COLO668 (cell line): ENCODE measurements around the gene LILRA6.
"Not testable (repeated sequence)": the region's sequence is repeated elsewhere in the genome, so short reads cannot be mapped to it uniquely, and the experiment has no call there.

Experiments
- DNase-seq: peaks from one replicate; lab custom pipeline; 2025; ENCODE audit not compliant: unreplicated experiment; lab: John Stamatoyannopoulos, UW

LILRA6 gene

GRCh38 chr19:54266133-54266532, 23.5 kb upstream of the LILRA6 start:
- peak; percentile 64 for DNase-seq

DNA sequence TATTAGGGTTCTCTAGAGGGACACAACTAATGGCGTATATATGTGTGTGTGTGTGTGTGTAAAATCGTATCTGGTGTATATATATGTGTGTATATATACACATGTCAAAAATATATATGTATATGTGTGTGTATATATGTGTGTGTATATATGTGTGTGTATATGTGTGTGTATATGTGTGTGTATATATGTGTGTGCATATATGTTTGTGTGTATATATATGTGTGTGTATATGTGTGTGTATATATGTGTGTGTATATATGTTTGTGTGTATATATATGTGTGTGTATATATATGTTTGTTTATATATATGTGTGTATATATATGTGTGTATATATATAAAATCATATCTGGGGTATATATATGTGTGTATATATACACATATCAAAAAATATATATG, 19.9 kb upstream of the LILRA6 start:
- DNase-seq: no peak

- DNase-seq: no peak
Measured at GRCh38 chr19:54262066-54262465, 19.5 kb upstream of the LILRA6 start.

- no peak for DNase-seq
Measured at GRCh38 chr19:54257116-54257480, 14.5 kb upstream of the LILRA6 start, which contains the start of gene LILRB5. LILRB5 (minus strand) TSS chr19:54257273; CDS start chr19:54257193, 80 bp downstream.

DNA sequence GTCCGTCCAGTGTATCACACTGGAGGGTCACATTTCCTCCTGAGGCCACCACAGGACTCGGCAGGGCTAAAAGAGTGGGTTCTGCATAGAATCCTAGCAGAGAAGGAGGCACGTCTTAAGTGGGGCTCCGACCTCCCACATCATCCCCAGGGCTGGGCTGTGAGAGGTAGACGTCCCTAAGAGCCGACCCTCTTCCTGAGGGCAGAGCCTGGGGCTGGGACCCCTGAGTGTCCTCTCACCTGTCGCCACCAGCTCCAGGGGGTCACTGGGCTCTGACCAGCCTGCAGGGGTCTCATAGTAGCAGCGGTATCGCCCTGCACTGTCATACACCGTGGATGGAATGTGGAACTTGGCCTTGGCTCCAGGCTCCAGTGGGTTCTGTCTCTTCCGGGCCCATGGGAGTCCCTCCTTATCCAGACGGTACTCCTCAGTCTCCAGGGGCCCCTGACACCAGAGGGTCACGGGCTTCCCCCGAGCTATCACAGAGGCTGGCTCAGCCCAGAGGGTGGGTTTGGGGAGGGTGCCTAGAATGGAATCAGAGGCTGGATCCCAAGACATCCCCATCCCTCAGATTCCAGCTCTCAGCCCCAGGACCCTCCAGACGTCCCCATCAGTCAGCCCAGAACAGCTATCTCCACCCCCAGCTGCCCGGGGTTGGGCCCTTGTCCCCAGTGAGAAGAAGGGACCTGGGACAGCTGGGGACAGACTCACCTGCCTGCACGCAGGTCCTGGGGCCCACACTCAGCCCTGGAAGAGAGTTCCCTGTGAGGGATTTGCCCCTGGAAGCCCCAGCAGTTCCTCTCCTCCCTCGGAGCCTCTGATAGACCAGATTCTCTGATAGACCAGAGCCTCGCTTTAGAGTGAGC, 13.9 kb upstream of the LILRA6 start:
- DNase-seq: no peak

DNA sequence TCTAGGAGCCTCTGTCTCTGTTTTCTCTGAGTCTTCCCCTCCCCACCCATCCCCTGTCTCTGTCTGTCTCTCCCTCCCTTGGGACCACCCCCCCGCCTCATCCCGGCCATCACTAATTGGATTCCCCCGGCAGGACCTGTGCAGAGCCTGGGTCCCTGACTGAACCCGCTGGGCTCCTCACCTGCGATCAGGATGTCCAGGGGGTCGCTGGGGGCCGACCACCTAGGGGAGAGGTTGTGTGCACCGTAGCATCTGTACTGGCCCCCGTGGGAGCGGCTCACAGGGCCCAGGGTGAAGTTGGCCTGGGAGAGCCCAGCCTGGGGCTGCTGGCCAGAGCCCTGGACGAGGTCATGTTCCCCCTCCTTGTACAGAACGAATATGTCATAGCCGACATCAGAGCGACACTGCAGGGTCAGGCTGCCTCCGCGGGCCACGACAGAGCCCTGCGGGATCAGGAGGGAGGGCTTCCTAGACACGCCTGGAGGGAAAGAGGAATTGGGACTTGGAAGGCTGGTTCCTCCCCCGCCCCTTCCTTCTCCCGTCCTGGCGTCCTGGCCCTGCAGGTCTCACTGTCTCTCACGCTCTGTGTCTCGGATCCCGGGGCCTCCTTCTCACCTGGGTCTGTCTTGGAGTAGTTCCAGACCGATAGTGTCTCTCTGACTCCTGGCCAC, 12.7 kb upstream of the LILRA6 start:
- no peak for DNase-seq

DNA sequence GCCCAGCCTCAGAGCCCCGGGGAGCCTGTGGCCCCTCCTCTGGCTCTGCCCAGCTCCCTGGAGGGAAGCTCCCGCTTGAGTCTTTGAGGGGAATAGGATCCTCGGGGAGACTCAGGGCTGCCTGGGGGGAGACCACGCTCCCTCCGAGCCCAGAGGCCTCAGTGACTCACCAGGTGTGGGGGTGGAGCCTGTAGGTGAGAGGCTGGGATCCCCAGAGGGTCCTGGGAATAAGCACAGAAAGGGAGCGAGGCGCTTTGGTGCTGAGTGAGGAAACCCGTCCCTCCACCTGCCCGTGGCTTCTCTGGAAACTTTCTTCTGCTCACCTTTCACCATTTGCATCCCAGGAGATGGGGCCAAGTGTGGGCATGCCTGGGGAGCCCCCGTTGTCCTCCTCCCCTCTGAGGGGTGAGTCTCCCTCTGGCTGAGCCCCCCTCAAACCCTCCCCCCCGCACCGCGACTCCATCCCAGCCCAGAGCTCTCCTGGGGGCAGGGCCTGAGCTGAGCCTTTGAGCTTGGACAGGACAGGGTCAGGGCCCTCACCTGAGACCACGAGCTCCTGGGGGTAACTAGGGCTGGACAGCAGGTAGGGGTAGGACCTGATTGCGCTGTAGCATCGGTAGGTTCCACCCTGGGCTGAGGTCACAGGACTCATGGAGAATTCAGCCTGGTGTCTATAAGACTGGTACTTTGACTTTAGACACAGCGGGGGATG, 11.8 kb upstream of the LILRA6 start:
- DNase-seq: no peak

DNA sequence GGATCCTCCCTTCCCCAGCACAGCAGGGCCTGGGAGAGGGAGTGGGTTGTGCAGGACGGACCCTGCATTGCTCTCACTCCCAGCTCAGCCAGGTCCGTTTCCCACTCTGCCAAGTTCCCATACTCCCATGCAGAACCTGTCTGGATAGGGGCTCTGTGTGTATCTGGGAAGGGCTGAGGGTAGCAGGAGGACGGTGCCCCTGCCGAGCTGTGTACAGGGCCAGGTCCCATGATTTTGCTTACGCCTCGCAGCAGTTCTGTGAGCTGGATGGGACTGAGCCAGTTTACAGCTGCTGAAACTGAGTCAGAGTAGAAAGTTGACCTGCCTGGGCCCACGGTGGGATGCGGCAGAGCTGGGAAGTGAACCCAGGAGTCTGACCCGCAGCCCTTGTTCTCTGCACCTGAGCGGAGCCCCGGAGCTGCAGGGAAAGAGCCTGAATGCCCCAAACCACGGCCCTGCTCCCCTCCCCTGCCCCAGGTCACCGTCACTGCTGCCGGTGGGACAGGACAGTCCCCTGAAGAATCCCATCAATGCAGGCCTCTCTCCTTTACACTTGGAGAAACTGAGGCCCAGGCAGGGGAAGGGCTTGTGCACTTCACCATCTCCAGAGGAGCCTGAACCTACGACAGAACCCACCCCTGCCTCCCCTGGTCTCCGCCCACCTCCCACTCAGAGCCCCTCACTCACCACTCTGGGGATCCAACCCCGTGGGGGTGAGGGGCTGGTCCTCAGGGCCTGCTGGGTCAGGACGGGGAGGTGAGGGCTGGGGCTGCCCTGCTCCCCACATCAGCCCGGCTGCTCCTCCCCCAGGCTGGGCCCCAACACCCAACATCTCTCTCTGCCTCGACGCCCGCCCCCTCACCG, 11.0 kb upstream of the LILRA6 start:
- DNase-seq: no peak

- DNase-seq: no peak
Measured at GRCh38 chr19:54252845-54253244, 10.3 kb upstream of the LILRA6 start.

DNA sequence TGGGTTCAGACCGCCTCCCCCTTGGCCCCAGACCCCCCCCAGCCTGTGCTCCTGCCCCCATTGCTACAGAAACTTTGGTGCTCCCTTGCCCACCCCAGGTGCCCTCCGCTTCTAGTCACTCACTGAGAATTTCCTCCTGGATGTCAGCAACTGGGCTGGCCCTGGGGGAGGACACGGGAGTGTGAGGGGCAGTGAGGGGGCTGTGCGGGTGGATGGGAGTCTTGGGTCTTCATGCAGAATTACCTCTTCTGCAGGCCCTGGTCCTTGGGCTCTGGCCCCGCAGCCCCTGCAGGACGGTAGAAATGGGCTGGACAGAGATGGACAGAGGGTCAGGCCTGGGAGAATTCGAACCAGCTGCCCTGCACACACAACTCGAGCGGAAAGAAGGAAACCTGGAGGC, 9.7 kb upstream of the LILRA6 start:
- no peak for DNase-seq

DNA sequence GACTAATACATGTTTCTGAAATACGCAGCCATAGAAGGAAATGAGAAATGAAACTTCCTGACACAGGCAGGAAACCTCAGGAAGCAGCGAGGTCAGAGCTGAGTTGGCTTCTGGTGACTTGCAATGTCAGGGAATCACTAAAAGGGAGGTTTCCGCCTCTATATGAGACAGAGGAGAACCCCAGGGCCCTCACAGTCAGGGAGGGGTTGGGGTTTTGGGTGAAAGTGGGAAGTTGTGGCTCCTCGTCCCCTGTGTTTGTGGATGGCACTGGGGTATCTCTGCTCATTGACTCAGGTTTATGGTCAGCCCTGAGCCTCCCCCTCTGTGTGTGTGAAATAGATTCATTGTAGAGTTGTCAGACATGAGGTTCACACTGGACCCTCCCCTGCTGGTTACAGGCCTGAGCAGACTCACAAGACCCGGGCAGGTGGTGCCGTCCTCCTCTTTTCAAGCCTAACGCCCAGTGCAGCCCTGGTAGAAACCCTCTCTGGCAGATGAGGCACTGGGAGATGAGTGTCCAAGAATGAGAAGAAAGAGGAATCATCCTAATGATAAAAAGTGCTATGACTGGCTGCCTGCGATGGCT, 5.5 kb upstream of the LILRA6 start:
- no peak for DNase-seq

DNA sequence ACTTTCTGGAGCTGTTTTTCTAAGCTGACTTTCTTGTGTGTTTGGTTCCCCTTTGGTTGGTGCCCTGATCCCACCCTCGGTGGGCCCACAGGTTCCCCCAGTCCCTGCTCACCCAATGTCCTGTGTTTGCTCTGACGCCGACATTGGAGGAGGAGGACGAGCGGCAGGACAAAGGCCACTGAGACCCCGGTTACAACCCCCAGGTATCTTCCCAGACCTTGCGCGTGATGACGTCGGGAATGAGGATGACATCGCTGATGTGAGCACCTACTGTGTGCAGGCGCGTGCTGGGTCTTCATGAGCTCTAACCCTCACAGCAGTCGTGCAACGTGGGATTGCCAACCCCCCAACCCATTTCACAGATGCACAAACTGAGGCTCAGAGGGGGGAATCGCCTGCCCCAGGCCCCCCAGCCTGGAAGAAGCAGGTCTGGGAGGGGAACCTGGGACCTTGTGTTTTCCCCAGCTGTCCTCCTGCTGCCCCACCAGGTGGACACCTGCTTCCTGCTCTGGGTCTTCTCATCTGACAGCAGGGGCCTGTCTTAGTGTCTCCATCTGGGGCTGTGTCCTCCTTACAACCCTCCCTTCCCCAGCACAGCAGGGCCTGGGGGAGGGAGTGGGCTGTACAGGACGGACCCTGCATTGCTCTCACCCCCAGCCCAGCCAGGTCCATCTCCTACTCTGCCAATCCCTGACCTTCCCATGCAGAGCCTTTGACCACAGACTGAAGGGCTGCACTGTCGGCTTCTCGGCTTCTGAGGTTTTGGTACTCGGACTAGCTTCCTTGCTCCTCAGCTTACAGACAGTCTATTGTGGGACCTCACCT, 4.7 kb upstream of the LILRA6 start:
- no peak for DNase-seq

- DNase-seq: no peak
Measured at GRCh38 chr19:54245936-54246335, 3.3 kb upstream of the LILRA6 start.

DNA sequence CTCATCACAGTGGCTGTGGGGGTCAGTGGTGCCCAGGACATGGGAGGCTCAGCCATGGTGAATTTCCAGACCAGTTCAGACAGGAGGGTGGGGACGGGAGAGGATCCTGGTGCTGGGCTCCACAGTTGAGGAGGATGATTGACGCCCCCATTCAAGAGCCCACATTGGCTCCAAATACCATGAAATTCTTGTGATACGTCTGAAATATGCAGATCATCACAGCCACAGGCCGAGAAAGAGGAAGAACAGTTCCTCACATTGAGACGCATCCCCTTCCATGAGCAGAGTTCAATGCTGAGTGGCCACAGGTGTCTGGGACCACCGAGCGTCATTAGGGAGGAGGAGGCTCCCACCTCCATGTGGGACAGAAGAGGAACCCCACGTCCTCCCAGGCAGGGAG, 1.2 kb upstream of the LILRA6 start:
- not testable (repeated sequence) for DNase-seq

- DNase-seq: not testable (repeated sequence)
Measured at GRCh38 chr19:54242234-54242633, 356 bp downstream of the LILRA6 start.

- DNase-seq: not testable (repeated sequence)
Measured at GRCh38 chr19:54240372-54241336, 1.9 kb downstream of the LILRA6 start.

DNA sequence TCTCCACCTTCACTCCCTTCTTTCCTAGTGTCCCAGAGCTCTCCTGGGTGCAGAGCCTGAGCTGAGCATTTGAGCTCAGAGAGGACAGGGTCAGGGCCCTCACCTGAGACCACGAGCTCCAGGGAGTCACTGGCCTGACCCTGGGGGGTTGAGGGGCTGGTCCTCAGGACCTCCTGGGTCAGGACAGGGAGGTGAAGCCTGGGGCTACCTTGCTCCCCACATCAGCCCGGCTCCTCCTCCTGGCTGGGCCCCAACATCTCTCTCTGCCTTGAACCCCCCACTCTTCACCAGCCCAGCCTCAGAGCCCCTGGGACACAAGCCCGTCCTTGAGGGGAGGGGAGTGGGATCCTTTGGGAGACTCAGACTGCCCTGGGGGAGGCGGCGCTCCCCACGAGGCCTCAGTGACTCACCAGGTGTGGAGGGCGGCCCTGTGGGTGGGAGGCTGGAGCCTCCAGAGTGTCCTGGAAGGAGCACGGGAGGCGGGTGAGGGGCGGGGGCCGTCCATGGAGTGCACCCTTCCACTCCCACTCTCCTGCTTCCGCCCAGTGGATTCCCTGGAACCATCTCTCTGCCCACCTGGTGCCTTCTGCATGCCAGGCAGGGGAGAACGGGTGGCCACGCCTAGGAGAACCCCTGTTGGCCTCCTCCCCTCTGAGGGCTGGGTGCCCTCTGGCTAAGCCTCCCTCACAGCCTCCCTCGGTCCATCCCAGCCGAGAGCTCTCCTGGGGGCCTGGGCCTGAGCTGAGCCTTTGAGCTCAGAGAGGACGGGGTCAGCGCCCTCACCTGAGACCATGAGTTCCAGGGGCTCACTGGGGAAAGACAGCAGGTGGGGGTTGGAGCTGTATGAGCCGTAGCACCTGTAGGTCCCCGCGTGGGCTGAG, 2.9 kb downstream of the LILRA6 start:
- not testable (repeated sequence) for DNase-seq
